ENCODE data around the gene PGM2L1.

The PGM2L1 gene

DNA sequence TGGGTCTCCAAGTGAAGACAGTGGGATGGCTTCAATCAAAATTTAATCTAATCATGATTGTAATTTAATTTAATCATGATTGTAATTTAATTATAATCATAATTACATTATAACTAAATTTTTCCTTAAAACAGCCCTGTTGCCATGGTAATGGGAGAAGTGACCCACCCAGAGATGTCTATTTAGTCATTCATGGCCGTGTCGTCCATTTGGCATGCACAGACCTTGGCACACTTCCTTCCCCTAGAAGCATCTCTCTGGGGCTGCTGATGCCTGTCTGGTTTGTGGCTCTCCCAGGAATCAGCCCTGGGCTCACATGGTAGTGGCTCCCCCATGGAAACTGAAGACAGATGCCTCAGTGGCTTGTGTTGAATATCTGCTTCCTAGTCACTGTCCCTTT lies 113.8 kb downstream of the PGM2L1 start:
- no peak for DNase-seq

DNA sequence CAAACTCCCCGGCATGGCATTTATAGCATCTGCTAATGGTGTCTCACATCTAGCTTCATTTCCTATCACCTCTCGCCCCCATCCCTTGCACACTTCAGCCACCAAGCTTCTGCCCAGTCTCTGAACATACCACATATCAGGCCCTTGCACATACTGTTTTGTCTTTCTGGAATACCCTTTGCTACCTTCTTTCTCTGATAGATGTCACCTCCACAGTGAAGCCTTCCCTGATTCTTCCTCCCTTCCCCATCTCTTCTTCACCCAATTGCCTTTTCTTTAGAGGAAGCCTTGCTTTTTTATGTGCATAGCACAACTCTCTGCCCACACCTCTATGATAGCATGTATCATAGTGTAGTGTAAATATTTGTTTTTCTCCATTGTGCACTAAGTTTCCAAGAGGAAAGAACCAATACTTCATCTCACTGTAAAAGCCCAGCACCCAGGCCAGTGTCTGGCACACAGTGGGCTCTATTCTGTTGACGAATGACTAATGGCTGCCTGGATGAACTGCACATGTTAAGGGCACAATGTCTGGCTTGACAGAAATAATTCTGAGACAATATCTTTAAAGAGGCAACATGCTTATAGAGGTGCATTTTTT lies 114.6 kb downstream of the PGM2L1 start:
- DNase-seq = no peak

DNA sequence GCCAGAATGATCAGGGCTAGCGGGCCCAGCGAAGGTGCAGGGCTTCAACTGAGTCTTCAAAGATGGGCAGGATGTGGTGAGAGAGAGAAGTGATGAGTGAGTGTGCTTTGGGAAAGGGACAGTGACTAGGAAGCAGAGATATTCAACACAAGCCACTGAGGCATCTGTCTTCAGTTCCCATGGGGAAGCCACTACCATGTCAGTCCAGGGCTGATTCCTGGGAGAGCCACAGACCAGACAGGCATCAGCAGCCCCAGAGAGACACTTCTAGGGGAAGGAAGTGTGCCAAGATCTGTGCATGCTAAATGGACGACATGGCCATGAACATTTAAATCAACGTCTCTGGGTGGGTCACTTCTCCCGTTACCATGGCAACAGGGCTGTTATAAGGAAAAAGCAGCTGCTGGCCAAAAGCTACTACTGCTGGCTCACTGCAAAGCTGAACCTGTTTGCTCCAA lies 115.3 kb downstream of the PGM2L1 start:
- DNase-seq = no peak

- no peak for DNase-seq
Observed at GRCh38 chr11:74282421-74282820, 115.8 kb downstream of the PGM2L1 start.

GRCh38 chr11:74280494-74280893 lies 117.7 kb downstream of the PGM2L1 start:
- DNase-seq = no peak

Measured in stimulated activated CD4-positive, alpha-beta T cell treated with anti-CD3 and anti-CD28 coated beads, Interleukin-15, amount 100 ng/mL, for 24 hours (primary cell).